GM21447 (cell line): ENCODE data around the gene PLEKHF1.

ENCODE experiments used
- ATAC-seq: cut with Tn5 transposase; IDR thresholded peaks from one replicate; pipeline ENCODE4 v1.9.1; 2021; ENCODE audit not compliant: unreplicated experiment

PLEKHF1 gene

DNA sequence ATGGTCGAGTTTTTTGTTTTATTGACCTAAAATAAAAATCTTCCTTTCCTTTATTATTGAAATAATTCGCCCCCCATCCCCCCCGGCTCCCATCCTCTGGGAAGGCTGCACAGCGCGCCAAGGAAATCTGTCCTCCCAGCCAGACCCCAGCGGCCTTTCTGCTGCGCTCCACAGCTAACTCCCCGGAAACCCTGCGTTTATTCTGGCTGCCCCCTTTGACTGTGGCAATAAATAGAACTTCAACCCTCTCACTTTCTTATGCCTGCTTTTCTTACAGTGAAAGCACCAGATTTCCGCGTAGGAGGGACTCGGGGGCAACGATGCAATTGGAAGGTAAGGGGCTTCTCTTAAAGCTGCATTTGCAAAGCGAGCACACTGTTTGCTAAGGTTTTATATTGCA is 59.5 kb downstream of the PLEKHF1 start:
- no peak for ATAC-seq
